ENCODE data around the gene PRKACA.

GRCh38 chr19:14156122-14156521 lies 38.6 kb upstream of the PRKACA start:
- TF ChIP-seq, protein P1, sequence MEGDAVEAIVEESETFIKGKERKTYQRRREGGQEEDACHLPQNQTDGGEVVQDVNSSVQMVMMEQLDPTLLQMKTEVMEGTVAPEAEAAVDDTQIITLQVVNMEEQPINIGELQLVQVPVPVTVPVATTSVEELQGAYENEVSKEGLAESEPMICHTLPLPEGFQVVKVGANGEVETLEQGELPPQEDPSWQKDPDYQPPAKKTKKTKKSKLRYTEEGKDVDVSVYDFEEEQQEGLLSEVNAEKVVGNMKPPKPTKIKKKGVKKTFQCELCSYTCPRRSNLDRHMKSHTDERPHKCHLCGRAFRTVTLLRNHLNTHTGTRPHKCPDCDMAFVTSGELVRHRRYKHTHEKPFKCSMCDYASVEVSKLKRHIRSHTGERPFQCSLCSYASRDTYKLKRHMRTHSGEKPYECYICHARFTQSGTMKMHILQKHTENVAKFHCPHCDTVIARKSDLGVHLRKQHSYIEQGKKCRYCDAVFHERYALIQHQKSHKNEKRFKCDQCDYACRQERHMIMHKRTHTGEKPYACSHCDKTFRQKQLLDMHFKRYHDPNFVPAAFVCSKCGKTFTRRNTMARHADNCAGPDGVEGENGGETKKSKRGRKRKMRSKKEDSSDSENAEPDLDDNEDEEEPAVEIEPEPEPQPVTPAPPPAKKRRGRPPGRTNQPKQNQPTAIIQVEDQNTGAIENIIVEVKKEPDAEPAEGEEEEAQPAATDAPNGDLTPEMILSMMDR (IDR thresholded peaks at IDR 0.05): no peak
- TF ChIP-seq POLR2AphosphoS5 (IDR thresholded peaks at IDR 0.05): no peak
- no peak for TF ChIP-seq POLR2A (IDR thresholded peaks at IDR 0.05)
